GM12878 (cell line): ENCODE results near the gene CACHD1. TPM values are rescaled to one million over a fixed set of nuclear protein-coding genes. Genes with fewer than 3 reads are reported as not detected.

ENCODE experiments used
- ATAC-seq: fragments of 200-7000 bp; cut with Tn5 transposase; 3 replicates; pipeline ENCODE4 v1.9.1; 2020; ENCODE audit warnings: mild to moderate bottlenecking, moderate library complexity
- BruUV-seq: library from RNA; stranded (reverse); fragments of 400-500 nt; replicated peaks from 2 replicates; lab custom pipeline; 2021; lab: Mats Ljungman, UMichigan
- CTCF ChIA-PET: fragments of 300-600 bp; sonication (Branson Sonifier 250); formaldehyde crosslinking; extraction: SDS; loops from one replicate; lab custom pipeline; 2021; ENCODE audit warnings: inconsistent platforms; lab: Yijun Ruan, JAX
- POLR2A ChIA-PET: fragments of 350-600 bp; formaldehyde crosslinking; extraction: SDS; loops from one replicate; lab custom pipeline; 2021; ENCODE audit warnings: inconsistent platforms; lab: Charles Lee
- RAD21 ChIA-PET: fragments of 300-600 bp; sonication (Branson Sonifier 250); formaldehyde crosslinking; loops from one replicate; lab custom pipeline; 2023; ENCODE audit warnings: antibody characterized with exemption; ENCODE audit not compliant: unreplicated experiment; lab: Charles Lee
- SMC1A ChIA-PET: fragments of 300-600 bp; sonication (Branson Sonifier 250); formaldehyde crosslinking; loops from one replicate; lab custom pipeline; 2023; ENCODE audit not compliant: unreplicated experiment, uncharacterized antibody; lab: Charles Lee
- DNase-seq: peaks from one replicate; pipeline ENCODE4 v3.0.0-alpha.2; 2011; ENCODE audit warnings: low read depth, low spot score
- FAIRE-seq: peaks from 3 replicates; lab custom pipeline; 2011; peaks lifted over from hg19 to GRCh38; lab: Jason Lieb, UNC
- H2AFZ ChIP-seq: 2 replicates; pipeline ENCODE4 v1.6.0; 2011; ENCODE audit warnings: low read depth, low read length, control low read depth; ENCODE audit not compliant: control insufficient read depth
- H3K27ac ChIP-seq: 2 replicates; pipeline ENCODE4 v1.5.1; 2011; ENCODE audit warnings: control low read depth; ENCODE audit not compliant: control insufficient read depth, insufficient read depth
- H3K27me3 ChIP-seq, 2 experiments: replicated peaks in 1 of 2; 2 replicates each; pipeline versions ENCODE4 v1.6.0 to v1.6.1; 2011; ENCODE audit warnings: low read length in 1 of 2; ENCODE audit not compliant: control insufficient read depth in 2 of 2, insufficient read depth in 2 of 2
- H3K36me3 ChIP-seq, 2 experiments: 2 replicates each; pipeline ENCODE4 v1.5.1; 2011; ENCODE audit warnings: low read length in 1 of 2; ENCODE audit not compliant: control insufficient read depth in 2 of 2, insufficient read depth in 2 of 2
- H3K4me1 ChIP-seq: 2 replicates; pipeline ENCODE4 v1.6.1; 2011; ENCODE audit warnings: mild to moderate bottlenecking, low read length, moderate library complexity, mixed read lengths; ENCODE audit not compliant: control insufficient read depth, insufficient read depth
- H3K4me2 ChIP-seq: 2 replicates; pipeline ENCODE4 v1.6.0; 2011; ENCODE audit warnings: control low read depth; ENCODE audit not compliant: control insufficient read depth, insufficient read depth
- H3K4me3 ChIP-seq: fragments of 200-600 bp; sonication (generic); 2 replicates; pipeline ENCODE4 v1.5.1; 2016
- H3K79me2 ChIP-seq: 2 replicates; pipeline ENCODE4 v1.6.0; 2011; ENCODE audit warnings: low read length; ENCODE audit not compliant: control insufficient read depth, insufficient read depth
- H3K9ac ChIP-seq: 2 replicates; pipeline ENCODE4 v1.8.0; 2011; ENCODE audit warnings: low read length, control low read depth, mixed read lengths; ENCODE audit not compliant: control insufficient read depth, insufficient read depth
- H3K9me3 ChIP-seq: replicated peaks from 3 replicates; pipeline ENCODE4 v1.5.1; 2011; ENCODE audit warnings: mild to moderate bottlenecking, low read length; ENCODE audit not compliant: control insufficient read depth, insufficient read depth
- H4K20me1 ChIP-seq: 2 replicates; pipeline ENCODE4 v1.6.0; 2011; ENCODE audit not compliant: control insufficient read depth, insufficient read depth
- BHLHE40 ChIP-seq, 2 experiments: fragments of 450-650 bp in 1 of 2; IDR thresholded peaks; 2 replicates each; pipeline ENCODE4 v1.6.1; 2011 to 2017; ENCODE audit warnings: low read depth in 2 of 2, borderline replicate concordance in 1 of 2, improper control_type of control experiment in 1 of 2, low read length in 1 of 2, mild to moderate bottlenecking in 1 of 2
- CREB1 ChIP-seq: IDR thresholded peaks from 2 replicates; pipeline ENCODE4 v1.6.1; 2012; ENCODE audit warnings: low read depth, mild to moderate bottlenecking, inconsistent platforms
- FOS ChIP-seq: IDR thresholded peaks from 3 replicates; pipeline ENCODE4 v1.6.1; 2011; ENCODE audit warnings: borderline replicate concordance; ENCODE audit not compliant: insufficient read length; ENCODE audit errors: extremely low read depth
- HSF1 ChIP-seq: fragments of 150-350 bp; IDR thresholded peaks from 2 replicates; pipeline ENCODE4 v1.6.1; 2014; ENCODE audit warnings: mild to moderate bottlenecking, low read depth, low read length
- IRF3 ChIP-seq: fragments of 450-650 bp; IDR thresholded peaks from 2 replicates; pipeline ENCODE4 v1.6.1; 2014; ENCODE audit warnings: mild to moderate bottlenecking
- MAX ChIP-seq: IDR thresholded peaks from 2 replicates; pipeline ENCODE4 v1.6.1; 2012; ENCODE audit warnings: low read depth, low read length, improper control_type of control experiment
- MEF2B ChIP-seq: fragments of 450-650 bp; IDR thresholded peaks from 2 replicates; pipeline ENCODE4 v1.6.1; 2018; ENCODE audit warnings: mild to moderate bottlenecking, moderate library complexity; ENCODE audit not compliant: partially characterized antibody, poor library complexity, severe bottlenecking
- NFYB ChIP-seq: IDR thresholded peaks from 2 replicates; pipeline ENCODE4 v1.6.1; 2011; ENCODE audit warnings: low read depth, mild to moderate bottlenecking, low read length, improper control_type of control experiment, moderate library complexity; ENCODE audit not compliant: insufficient read depth
- PBX3 ChIP-seq: IDR thresholded peaks from 2 replicates; pipeline ENCODE4 v1.6.1; 2011; ENCODE audit warnings: mild to moderate bottlenecking, low read depth, low read length, moderate library complexity; ENCODE audit not compliant: insufficient replicate concordance
- POLR2A ChIP-seq: IDR thresholded peaks from 2 replicates; pipeline ENCODE4 v1.6.1; 2011; ENCODE audit warnings: low read depth, mild to moderate bottlenecking, low read length
- RB1 ChIP-seq: fragments of 450-650 bp; formaldehyde crosslinking; IDR thresholded peaks from 2 replicates; pipeline ENCODE4 v1.6.1; 2017; ENCODE audit warnings: mild to moderate bottlenecking, borderline replicate concordance
- RCOR1 ChIP-seq: conservative IDR thresholded peaks from 2 replicates; pipeline ENCODE4 v1.6.1; 2012; ENCODE audit warnings: low read depth, low read length, improper control_type of control experiment
- RELB ChIP-seq: fragments of 450-650 bp; IDR thresholded peaks from 2 replicates; pipeline ENCODE4 v1.6.1; 2017; ENCODE audit warnings: low read depth, mild to moderate bottlenecking, moderate library complexity
- SMAD1 ChIP-seq: fragments of 450-650 bp; IDR thresholded peaks from 2 replicates; pipeline ENCODE4 v1.6.1; 2018; ENCODE audit warnings: mild to moderate bottlenecking, low read depth; ENCODE audit not compliant: partially characterized antibody
- TAF1 ChIP-seq: IDR thresholded peaks from 2 replicates; pipeline ENCODE4 v1.6.1; 2011; ENCODE audit warnings: mild to moderate bottlenecking, low read depth, low read length, borderline replicate concordance
- TCF3 ChIP-seq: IDR thresholded peaks from 2 replicates; pipeline ENCODE4 v1.6.1; 2012; ENCODE audit warnings: low read depth, mild to moderate bottlenecking, low read length, borderline replicate concordance; ENCODE audit not compliant: insufficient read depth
- ZNF207 ChIP-seq: fragments of 450-650 bp; IDR thresholded peaks from 2 replicates; pipeline ENCODE4 v1.6.1; 2014; ENCODE audit warnings: antibody characterized with exemption, mild to moderate bottlenecking, borderline replicate concordance
- WGBS: methylation state at CpG from one replicate; pipeline ENCODE4 v1.1.6; 2016; ENCODE audit warnings: low lambda C conversion rate; ENCODE audit not compliant: insufficient replicate concordance, insufficient coverage; ENCODE audit errors: missing lambda C conversion rate; 5-methylcytosine and 5-hydroxymethylcytosine counted together
- in situ Hi-C: fragments of 300-500 bp; cut with MboI; formaldehyde crosslinking; loops from 9 replicates; pipeline ENCODE4 v1.14.3; 2018; ENCODE audit warnings: mixed read lengths
- intact Hi-C: fragments of 100-400 bp; cut with micrococcal nuclease; formaldehyde crosslinking; loops from one replicate; pipeline ENCODE4 v1.14.2; 2022; ENCODE audit not compliant: unreplicated experiment
- polyA plus RNA-seq, 11 experiments: library from polyadenylated mRNA; depleted of rRNA in 4 of 11; unstranded in 6 of 11; stranded (reverse) in 5 of 11; fragments of >200 nt; fragmentation: Nextera tagmentation in 4 of 11; fragmentation: Illumina TruSeq in 1 of 11; extraction: Ambion mirVana in 4 of 11; extraction: Trizol in 1 of 11; gene quantifications; 1 replicate in 1 of 11; 2 replicates in 10 of 11; pipeline versions ENCODE4 v1.2.1 to v1.2.3, GENCODE V29; 2011 to 2016; ENCODE audit warnings: inconsistent platforms in 2 of 11, missing spikeins in 2 of 11, low read depth in 1 of 11
- total RNA-seq, 4 experiments: library from RNA; depleted of rRNA in 3 of 4; stranded (reverse); fragments of >200 nt in 3 of 4; fragmentation: Illumina TruSeq in 1 of 4; extraction: Trizol in 1 of 4; gene quantifications; 2 replicates each; pipeline versions ENCODE4 v1.2.1 to v1.2.3, GENCODE V29; 2013 to 2021

Gene CACHD1
- total and polyA plus RNA-seq, 10 of the 15 experiments (the other 5 are each of a cell fraction or from before 2014, with no cell fraction given) = 0.03 TPM; not detected in 9

- TF ChIP-seq HSF1 (no peak), BHLHE40 (IDR thresholded peaks at IDR 0.05; ENCODE audit: borderline replicate concordance in 1 of 2, low read depth in 2 of 2, low read length in 1 of 2) (no peak), MEF2B (no peak), RB1 (no peak), SMAD1 (no peak)
Measured at GRCh38 chr1:64705591-64705990, 235.7 kb downstream of the CACHD1 start (continued).

- H3K4me1 ChIP-seq = no peaks in the 10 kb centered on the region
- ChIA-PET CTCF (interaction anchor here (1.4 kb wide), 1 partner anchor 11 kb away, joined by 4 read pairs; no protein-coding TSS in a partner anchor), SMC1A (no interaction called here), POLR2A (no interaction called here), RAD21 (no interaction called here)
- 0% methylated on average over 1 of the region's 1 CpG for WGBS
- no peak for DNase-seq
- BruUV-seq = no TSS peak
- no peaks in the 10 kb centered on the region for H4K20me1 ChIP-seq
- H3K36me3 ChIP-seq = no peaks in the 10 kb centered on the region
- H3K9ac ChIP-seq = no peak overlapping the region
- H2AFZ ChIP-seq = no peak overlapping the region
- H3K4me3 ChIP-seq = no peak overlapping the region
- intact Hi-C loops (no loop called here), in situ Hi-C loops (no loop called here)
- FAIRE-seq = no peak
- no peak for ATAC-seq
- no peaks in the 10 kb centered on the region for H3K27me3 ChIP-seq
- H3K27ac ChIP-seq = no peak overlapping the region
- H3K79me2 ChIP-seq = no peaks in the 10 kb centered on the region
- H3K9me3 ChIP-seq = no peaks in the 10 kb centered on the region
- H3K4me2 ChIP-seq = no peak overlapping the region
- TF ChIP-seq CREB1 (no peak), POLR2A (no peak), MAX (no peak), RCOR1 (no peak), ZNF207 (no peak), NFYB (no peak), FOS (no peak), IRF3 (no peak), RELB (no peak), PBX3 (no peak), TCF3 (no peak), TAF1 (no peak)
Measured at GRCh38 chr1:64711266-64711665, 241.3 kb downstream of the CACHD1 start.
